ENCODE results near the gene SYT17. TPM values are rescaled to one million over a fixed set of nuclear protein-coding genes. Genes with fewer than 3 reads are reported as not detected.

SYT17 gene
- polyA plus RNA-seq, 1 donor (not counting 4 experiments of a cell fraction or from before 2014, with no cell fraction given): not detected

DNA sequence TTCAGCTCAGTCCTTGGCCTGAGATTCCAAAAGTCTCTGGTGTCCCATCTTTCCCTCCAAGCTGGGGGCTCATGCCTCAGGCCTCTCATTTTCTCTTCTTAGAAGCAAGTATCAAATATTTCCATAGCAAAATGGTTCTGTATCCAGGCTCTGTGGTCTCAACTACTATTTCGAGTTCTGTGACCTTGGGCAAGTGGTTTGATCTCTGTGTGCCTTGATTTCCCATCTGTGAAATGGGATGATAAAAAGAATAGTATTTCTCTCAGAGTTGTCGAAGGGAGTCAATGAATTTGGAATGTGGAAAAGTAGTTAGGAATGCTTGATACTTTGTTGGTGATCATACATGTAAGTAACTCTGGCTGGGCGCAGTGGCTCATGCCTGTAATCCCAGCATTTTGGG is 6.4 kb downstream of the SYT17 start:
- H3K4me3 ChIP-seq (ENCODE audit: control insufficient read depth in 2 of 3, extremely low read depth in 1 of 3, insufficient read depth in 2 of 3, low read depth in 1 of 3, low read length in 3 of 3): no peak overlapping the region
- no peaks in the 10 kb centered on the region for H3K4me1 ChIP-seq (ENCODE audit: control insufficient read depth, extremely low read depth, insufficient read depth, low read length)
- H3K4me2 ChIP-seq (ENCODE audit: control insufficient read depth, extremely low read depth, insufficient read depth, low read depth, low read length): no peak overlapping the region
- H3K27me3 ChIP-seq (ENCODE audit: control insufficient read depth, extremely low read depth, insufficient read depth, low read length): peaks cover 15% of the 10 kb centered on the region
- H3K9me1 ChIP-seq (ENCODE audit: control insufficient read depth, extremely low read depth, insufficient read depth, low read length): no peaks in the 10 kb centered on the region
- no peaks in the 10 kb centered on the region for H3K9me3 ChIP-seq (ENCODE audit: control insufficient read depth, low read depth, low read length)
- DNase-seq (ENCODE audit: low read depth, low spot score) (no peak), FAIRE-seq (no peak)
- no peaks in the 10 kb centered on the region for H4K20me1 ChIP-seq (ENCODE audit: control insufficient read depth, extremely low read depth, insufficient read depth, low read length)
- H3K27ac ChIP-seq (ENCODE audit: control insufficient read depth, insufficient read depth, low read length): no peak overlapping the region
- no peak overlapping the region for H3K9ac ChIP-seq (ENCODE audit: control insufficient read depth, extremely low read depth, insufficient read depth, low read length)
- no peaks in the 10 kb centered on the region for H3K79me2 ChIP-seq (ENCODE audit: control insufficient read depth, insufficient read depth, low read length)
- TF ChIP-seq EZH2 (IDR thresholded peaks at IDR 0.05; ENCODE audit: low read length) (no peak), CTCF (optimal IDR thresholded peaks at IDR 0.05 in 1 of 3, IDR thresholded peaks at IDR 0.05 in 1 of 3, conservative IDR thresholded peaks at IDR 0.05 in 1 of 3; ENCODE audit: extremely low read depth in 1 of 3, insufficient read depth in 2 of 3, low read length in 3 of 3) (no peak)
- dilution Hi-C loops (cut with MboI; ENCODE audit: extremely low pct_ligation_motif_present, low sequenced_read_pairs): no loop called here
- no peaks in the 10 kb centered on the region for H3K36me3 ChIP-seq (ENCODE audit: control insufficient read depth in 2 of 2, extremely low read depth in 1 of 2, insufficient read depth in 2 of 2, low read length in 2 of 2)
- no peak overlapping the region for H2AFZ ChIP-seq (ENCODE audit: control insufficient read depth, low read length)

GRCh38 chr16:19175492-19176262 is 7.6 kb downstream of the SYT17 start:
- no peaks in the 10 kb centered on the region for H3K79me2 ChIP-seq (ENCODE audit: control insufficient read depth, insufficient read depth, low read length)
- H3K9me3 ChIP-seq (ENCODE audit: control insufficient read depth, low read depth, low read length): no peaks in the 10 kb centered on the region
- no peaks in the 10 kb centered on the region for H3K4me1 ChIP-seq (ENCODE audit: control insufficient read depth, extremely low read depth, insufficient read depth, low read length)
- TF ChIP-seq EZH2 (IDR thresholded peaks at IDR 0.05; ENCODE audit: low read length): no peak
- no peak for TF ChIP-seq CTCF (optimal IDR thresholded peaks at IDR 0.05 in 1 of 3, IDR thresholded peaks at IDR 0.05 in 1 of 3, conservative IDR thresholded peaks at IDR 0.05 in 1 of 3; ENCODE audit: extremely low read depth in 1 of 3, insufficient read depth in 2 of 3, low read length in 3 of 3)
- H3K4me3 ChIP-seq (ENCODE audit: control insufficient read depth in 2 of 3, extremely low read depth in 1 of 3, insufficient read depth in 2 of 3, low read depth in 1 of 3, low read length in 3 of 3): no peak overlapping the region
- H3K36me3 ChIP-seq (ENCODE audit: control insufficient read depth in 2 of 2, extremely low read depth in 1 of 2, insufficient read depth in 2 of 2, low read length in 2 of 2): no peaks in the 10 kb centered on the region
- no peak overlapping the region for H3K27ac ChIP-seq (ENCODE audit: control insufficient read depth, insufficient read depth, low read length)
- no peaks in the 10 kb centered on the region for H4K20me1 ChIP-seq (ENCODE audit: control insufficient read depth, extremely low read depth, insufficient read depth, low read length)
- no peak for DNase-seq (ENCODE audit: low read depth, low spot score)
- dilution Hi-C loops (cut with MboI; ENCODE audit: extremely low pct_ligation_motif_present, low sequenced_read_pairs): no loop called here
- peaks cover 10% of the 10 kb centered on the region for H3K27me3 ChIP-seq (ENCODE audit: control insufficient read depth, extremely low read depth, insufficient read depth, low read length)
- no peak overlapping the region for H3K9ac ChIP-seq (ENCODE audit: control insufficient read depth, extremely low read depth, insufficient read depth, low read length)
- H2AFZ ChIP-seq (ENCODE audit: control insufficient read depth, low read length): no peak overlapping the region
- FAIRE-seq: no peak
- no peak overlapping the region for H3K4me2 ChIP-seq (ENCODE audit: control insufficient read depth, extremely low read depth, insufficient read depth, low read depth, low read length)
- no peaks in the 10 kb centered on the region for H3K9me1 ChIP-seq (ENCODE audit: control insufficient read depth, extremely low read depth, insufficient read depth, low read length)
